PC-3 (cell line): ENCODE results near the gene CCDC177.

Experiments used
- EZH2 ChIP-seq: fragments of 300-600 bp; sonication (generic); IDR thresholded peaks from one replicate; pipeline ENCODE4 v1.6.1; 2017; ENCODE audit warnings: antibody characterized with exemption, mild to moderate bottlenecking, low read length; ENCODE audit not compliant: unreplicated experiment
- TF ChIP-seq, protein P1 (sequence below): fragments of 300-600 bp; sonication (generic); conservative IDR thresholded peaks from 2 replicates; pipeline ENCODE4 v1.5.1; 2017; ENCODE audit warnings: antibody characterized with exemption, low read depth, mild to moderate bottlenecking, low read length

DNA sequence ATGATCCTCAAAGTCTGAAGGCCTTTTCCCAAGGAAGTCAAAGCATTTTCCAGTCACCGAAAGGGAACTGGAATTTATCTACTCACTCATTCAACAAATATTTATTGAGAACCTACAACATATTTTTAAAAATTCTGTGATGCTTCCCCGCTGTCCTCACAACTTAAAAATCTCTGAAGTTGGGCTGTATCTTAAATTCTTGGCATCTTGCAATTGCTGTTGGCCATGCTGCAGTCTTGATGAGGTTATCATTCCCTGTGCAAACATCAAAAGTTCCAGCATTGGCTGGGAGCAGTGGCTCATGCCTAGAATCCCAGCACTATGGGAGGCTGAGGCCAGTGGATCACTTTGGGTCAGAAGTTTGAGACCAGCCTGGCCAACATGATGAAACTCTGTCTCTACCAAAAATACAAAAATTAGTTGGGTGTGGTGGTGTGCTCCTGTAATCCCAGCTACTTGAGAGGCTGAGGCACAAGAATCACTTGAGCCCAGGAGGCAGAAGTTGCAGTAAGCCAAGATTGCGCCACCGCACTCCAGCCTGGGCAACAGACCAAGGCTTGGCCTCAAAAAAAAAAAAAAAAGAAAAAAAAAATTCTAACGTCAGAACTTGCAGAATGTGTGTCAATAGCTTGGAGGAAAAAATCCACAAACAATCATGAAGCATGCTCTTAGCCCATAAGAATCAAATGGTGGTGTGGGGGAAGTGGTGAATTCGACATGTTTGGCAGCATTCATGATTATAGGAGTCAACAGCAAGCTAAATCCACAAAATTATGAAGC lies 34.9 kb downstream of the CCDC177 start:
- TF ChIP-seq, protein P1, sequence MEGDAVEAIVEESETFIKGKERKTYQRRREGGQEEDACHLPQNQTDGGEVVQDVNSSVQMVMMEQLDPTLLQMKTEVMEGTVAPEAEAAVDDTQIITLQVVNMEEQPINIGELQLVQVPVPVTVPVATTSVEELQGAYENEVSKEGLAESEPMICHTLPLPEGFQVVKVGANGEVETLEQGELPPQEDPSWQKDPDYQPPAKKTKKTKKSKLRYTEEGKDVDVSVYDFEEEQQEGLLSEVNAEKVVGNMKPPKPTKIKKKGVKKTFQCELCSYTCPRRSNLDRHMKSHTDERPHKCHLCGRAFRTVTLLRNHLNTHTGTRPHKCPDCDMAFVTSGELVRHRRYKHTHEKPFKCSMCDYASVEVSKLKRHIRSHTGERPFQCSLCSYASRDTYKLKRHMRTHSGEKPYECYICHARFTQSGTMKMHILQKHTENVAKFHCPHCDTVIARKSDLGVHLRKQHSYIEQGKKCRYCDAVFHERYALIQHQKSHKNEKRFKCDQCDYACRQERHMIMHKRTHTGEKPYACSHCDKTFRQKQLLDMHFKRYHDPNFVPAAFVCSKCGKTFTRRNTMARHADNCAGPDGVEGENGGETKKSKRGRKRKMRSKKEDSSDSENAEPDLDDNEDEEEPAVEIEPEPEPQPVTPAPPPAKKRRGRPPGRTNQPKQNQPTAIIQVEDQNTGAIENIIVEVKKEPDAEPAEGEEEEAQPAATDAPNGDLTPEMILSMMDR, result no peak
- no peak for TF ChIP-seq EZH2
